T-helper 1 cell treated with Interleukin-12 subunit alpha and Interleukin-12 subunit beta and Interleukin-4 antibody, amounts not matched to agents 30 μg/mL and 1 μg/mL, for 36 hours (primary cell): Measurements from ENCODE around the gene EFCAB14.
"Not testable (repeated sequence)": the region's sequence is repeated elsewhere in the genome, so short reads cannot be mapped to it uniquely, and the experiment has no call there.

Experiments
- H3K27ac Mint-ChIP-seq: one replicate; pipeline ENCODE4 v1.8.0; 2021; ENCODE audit warnings: mild to moderate bottlenecking, mixed read lengths
- H3K27me3 Mint-ChIP-seq: one replicate; pipeline ENCODE4 v1.8.0; 2021; ENCODE audit warnings: low read depth, mixed read lengths
- H3K36me3 Mint-ChIP-seq: one replicate; pipeline ENCODE4 v1.8.0; 2021; ENCODE audit warnings: low read depth, mixed read lengths
- H3K4me1 Mint-ChIP-seq: one replicate; pipeline ENCODE4 v1.8.0; 2021; ENCODE audit warnings: low read depth, mixed read lengths
- H3K4me3 Mint-ChIP-seq: one replicate; pipeline ENCODE4 v1.8.0; 2021; ENCODE audit warnings: mild to moderate bottlenecking, moderate library complexity, mixed read lengths
- H3K9me3 Mint-ChIP-seq: one replicate; pipeline ENCODE4 v1.8.0; 2021; ENCODE audit warnings: mixed read lengths

Gene EFCAB14

DNA sequence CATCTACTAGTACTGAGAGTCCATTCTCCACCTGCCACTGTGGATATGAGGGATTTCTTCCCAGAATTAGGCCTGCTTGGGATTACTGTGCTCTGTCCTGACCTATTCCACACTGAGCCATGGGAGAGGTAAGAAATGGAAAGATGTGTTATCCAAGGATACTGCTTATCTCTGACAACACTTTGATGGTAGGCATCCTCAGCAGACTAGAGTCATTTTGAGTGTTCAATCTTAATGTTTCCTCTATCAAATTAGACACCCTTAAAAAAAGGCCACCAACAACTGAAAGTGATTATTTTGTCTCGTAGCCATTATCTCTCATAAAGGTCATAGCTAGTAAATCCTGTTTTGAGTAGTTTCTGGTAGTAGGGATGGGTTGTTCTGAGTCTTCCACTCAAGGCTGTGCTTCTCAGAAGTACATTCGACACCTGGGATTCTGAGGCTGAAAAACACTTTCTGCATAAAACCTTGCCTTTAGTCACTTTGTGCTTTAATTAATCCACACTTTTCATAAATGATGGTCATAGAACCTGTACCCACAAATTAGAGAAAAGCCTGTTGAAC, 59.5 kb downstream of the EFCAB14 start:
- Mint-ChIP-seq H3K4me3 (no peak overlapping the region), H3K9me3 (peaks cover 6% of the 10 kb centered on the region), H3K36me3 (peaks cover 31% of the 10 kb centered on the region), H3K27me3 (no peaks in the 10 kb centered on the region), H3K4me1 (peaks cover 12% of the 10 kb centered on the region), H3K27ac (no peak overlapping the region)

DNA sequence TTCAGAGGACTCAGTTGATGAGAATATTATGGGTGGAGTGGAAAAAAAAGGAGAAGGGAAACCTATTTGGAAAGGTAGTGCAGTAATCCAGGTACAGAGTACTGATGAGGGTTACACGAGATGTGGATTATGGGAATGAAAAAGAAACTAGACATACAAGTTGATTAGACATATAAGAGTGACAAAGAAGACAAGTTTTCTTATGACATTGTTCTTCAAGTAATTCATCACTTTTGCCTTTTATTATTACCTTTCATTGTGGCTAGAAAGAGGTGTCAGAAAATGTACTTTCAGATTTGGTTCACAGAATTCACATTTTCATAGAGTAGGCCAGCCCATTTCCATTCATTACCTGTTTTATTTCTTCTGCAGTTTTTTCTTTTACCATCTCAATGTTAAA, 61.1 kb downstream of the EFCAB14 start:
- Mint-ChIP-seq H3K27ac (no peak overlapping the region), H3K27me3 (no peaks in the 10 kb centered on the region), H3K9me3 (peaks cover 6% of the 10 kb centered on the region), H3K36me3 (peaks cover 37% of the 10 kb centered on the region), H3K4me3 (no peak overlapping the region), H3K4me1 (peaks cover 19% of the 10 kb centered on the region)

DNA sequence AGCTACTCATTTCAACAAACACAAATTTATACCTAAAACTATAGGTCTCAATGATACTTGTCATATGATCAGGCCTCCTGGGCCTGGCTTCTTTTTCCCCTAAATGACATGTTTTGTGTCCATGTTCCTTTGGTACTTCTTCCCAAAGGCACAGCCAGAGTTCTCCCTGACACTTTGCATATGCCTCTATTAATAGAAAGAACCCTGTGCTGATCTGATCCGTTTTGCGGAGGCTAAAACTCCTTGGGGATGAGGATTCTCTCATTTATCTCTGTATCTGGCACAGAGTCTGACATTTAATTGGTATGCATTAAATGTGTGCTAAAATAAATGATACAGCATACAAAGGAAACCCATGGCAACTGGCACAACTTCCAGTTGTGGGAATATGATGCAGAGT, 62.3 kb downstream of the EFCAB14 start:
- peaks cover 44% of the 10 kb centered on the region for H3K36me3 Mint-ChIP-seq

DNA sequence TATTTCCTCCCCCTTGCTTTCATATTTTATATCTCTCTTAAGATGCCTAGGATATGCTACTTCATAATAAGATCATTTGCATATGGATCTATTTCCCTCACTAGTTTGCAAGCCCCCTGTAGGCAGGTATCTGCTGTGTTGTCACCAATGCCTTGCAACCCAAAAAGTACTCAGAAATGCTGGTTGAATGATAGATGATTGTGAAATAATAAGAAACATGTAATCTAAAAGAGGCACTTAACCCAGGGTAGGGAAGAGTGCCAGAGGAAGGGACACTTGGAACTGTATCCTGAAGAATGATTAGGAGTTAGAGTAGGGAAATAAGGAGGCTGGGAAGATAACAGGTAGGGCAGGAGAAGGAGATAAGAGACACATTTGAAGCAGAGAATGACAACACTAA, 63.1 kb downstream of the EFCAB14 start:
- Mint-ChIP-seq H3K4me3 (no peak overlapping the region), H3K36me3 (peaks cover 44% of the 10 kb centered on the region), H3K4me1 (peaks cover 19% of the 10 kb centered on the region), H3K27ac (no peak overlapping the region), H3K27me3 (no peaks in the 10 kb centered on the region), H3K9me3 (peaks cover 6% of the 10 kb centered on the region)

More for the DNA sequence above, 62.3 kb downstream of the EFCAB14 start:
- H3K9me3 Mint-ChIP-seq, result peaks cover 6% of the 10 kb centered on the region
- H3K27ac Mint-ChIP-seq, result no peak overlapping the region
- no peaks in the 10 kb centered on the region for H3K27me3 Mint-ChIP-seq
- peaks cover 19% of the 10 kb centered on the region for H3K4me1 Mint-ChIP-seq
- H3K4me3 Mint-ChIP-seq, result no peak overlapping the region

- peaks cover 12% of the 10 kb centered on the region for H3K4me1 Mint-ChIP-seq
- not testable (repeated sequence) for H3K27me3 Mint-ChIP-seq, H3K27ac Mint-ChIP-seq, H3K4me3 Mint-ChIP-seq
- H3K36me3 Mint-ChIP-seq, result peaks cover 54% of the 10 kb centered on the region
- peaks cover 16% of the 10 kb centered on the region for H3K9me3 Mint-ChIP-seq
These were observed 64.2 kb downstream of the EFCAB14 start for GRCh38 chr1:46654698-46655097.

DNA sequence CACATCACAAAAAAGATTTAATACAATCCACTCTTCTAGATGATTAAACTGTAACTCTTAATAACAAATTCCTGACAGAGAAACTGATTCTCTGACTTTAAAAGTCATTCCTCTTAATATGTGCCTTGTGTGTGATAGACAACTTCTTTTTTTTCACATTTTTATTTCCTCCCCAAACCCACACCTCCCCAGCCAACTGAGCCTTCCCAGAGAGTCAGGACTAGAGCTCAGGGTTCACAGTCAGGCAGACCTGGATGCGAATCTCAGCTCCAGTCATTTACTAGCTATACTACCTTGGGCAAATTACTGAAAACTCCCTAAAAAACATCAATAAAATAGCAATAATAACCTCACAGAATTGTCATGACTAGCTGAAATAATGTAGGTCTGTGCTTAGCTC, 64.9 kb downstream of the EFCAB14 start:
- H3K4me1 Mint-ChIP-seq, result peaks cover 11% of the 10 kb centered on the region
- no peak overlapping the region for H3K4me3 Mint-ChIP-seq
- H3K27ac Mint-ChIP-seq, result no peak overlapping the region
- peaks cover 17% of the 10 kb centered on the region for H3K9me3 Mint-ChIP-seq
- H3K27me3 Mint-ChIP-seq, result no peaks in the 10 kb centered on the region
- H3K36me3 Mint-ChIP-seq, result peaks cover 57% of the 10 kb centered on the region

GRCh38 chr1:46653405-46653958, 65.4 kb downstream of the EFCAB14 start:
- H3K9me3 Mint-ChIP-seq, result peaks cover 17% of the 10 kb centered on the region

GRCh38 chr1:46652321-46653100, 66.4 kb downstream of the EFCAB14 start:
- Mint-ChIP-seq H3K36me3 (peaks cover 57% of the 10 kb centered on the region), H3K27me3 (no peaks in the 10 kb centered on the region), H3K4me1 (peaks cover 7% of the 10 kb centered on the region), H3K9me3 (peaks cover 18% of the 10 kb centered on the region), H3K4me3 (no peak overlapping the region), H3K27ac (no peak overlapping the region)

More at GRCh38 chr1:46653405-46653958, 65.4 kb downstream of the EFCAB14 start:
- Mint-ChIP-seq H3K27me3 (no peaks in the 10 kb centered on the region), H3K36me3 (peaks cover 57% of the 10 kb centered on the region), H3K4me3 (no peak overlapping the region), H3K27ac (no peak overlapping the region), H3K4me1 (peaks cover 11% of the 10 kb centered on the region)

DNA sequence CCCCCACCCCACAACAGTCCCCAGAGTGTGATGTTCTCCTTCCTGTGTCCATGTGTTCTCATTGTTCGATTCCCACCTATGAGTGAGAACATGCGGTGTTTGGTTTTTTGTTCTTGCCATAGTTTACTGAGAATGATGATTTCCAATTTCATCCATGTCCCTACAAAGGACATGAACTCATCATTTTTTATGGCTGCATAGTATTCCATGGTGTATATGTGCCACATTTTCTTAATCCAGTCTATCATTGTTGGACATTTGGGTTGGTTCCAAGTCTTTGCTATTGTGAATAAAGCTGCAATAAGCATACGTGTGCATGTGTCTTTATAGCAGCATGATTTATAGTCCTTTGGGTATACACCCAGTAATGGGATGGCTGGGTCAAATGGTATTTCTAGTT, 67.8 kb downstream of the EFCAB14 start:
- peaks cover 22% of the 10 kb centered on the region for H3K9me3 Mint-ChIP-seq
- not testable (repeated sequence) for H3K4me1 Mint-ChIP-seq, H3K27ac Mint-ChIP-seq, H3K4me3 Mint-ChIP-seq, H3K27me3 Mint-ChIP-seq
- H3K36me3 Mint-ChIP-seq, result peaks cover 62% of the 10 kb centered on the region

DNA sequence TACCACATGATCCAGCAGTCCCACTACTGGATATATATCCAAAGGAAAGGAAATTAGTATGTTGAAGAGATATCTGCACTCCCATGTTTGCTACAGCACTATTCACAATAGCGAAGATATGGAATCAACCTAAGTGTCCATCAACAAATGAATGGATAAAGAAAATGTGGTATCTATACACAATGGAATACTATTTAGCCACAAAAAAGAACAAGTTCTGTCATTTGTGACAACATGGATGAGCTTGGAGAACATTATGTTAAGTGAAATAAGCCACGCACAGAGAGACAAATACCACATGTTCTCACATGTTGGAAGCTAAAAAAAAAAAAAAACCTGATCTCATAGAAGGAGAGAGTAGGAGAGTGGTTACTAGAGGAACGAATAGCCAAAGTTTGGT, 68.4 kb downstream of the EFCAB14 start:
- Mint-ChIP-seq H3K27ac (no peak overlapping the region), H3K4me1 (peaks cover 9% of the 10 kb centered on the region), H3K9me3 (peaks cover 22% of the 10 kb centered on the region), H3K4me3 (no peak overlapping the region), H3K27me3 (no peaks in the 10 kb centered on the region), H3K36me3 (peaks cover 57% of the 10 kb centered on the region)

GRCh38 chr1:46649764-46650163, 69.2 kb downstream of the EFCAB14 start:
- peaks cover 52% of the 10 kb centered on the region for H3K36me3 Mint-ChIP-seq
- no peak overlapping the region for H3K4me3 Mint-ChIP-seq
- peaks cover 9% of the 10 kb centered on the region for H3K4me1 Mint-ChIP-seq
- no peaks in the 10 kb centered on the region for H3K27me3 Mint-ChIP-seq
- H3K27ac Mint-ChIP-seq, result no peak overlapping the region
- H3K9me3 Mint-ChIP-seq, result peaks cover 18% of the 10 kb centered on the region

DNA sequence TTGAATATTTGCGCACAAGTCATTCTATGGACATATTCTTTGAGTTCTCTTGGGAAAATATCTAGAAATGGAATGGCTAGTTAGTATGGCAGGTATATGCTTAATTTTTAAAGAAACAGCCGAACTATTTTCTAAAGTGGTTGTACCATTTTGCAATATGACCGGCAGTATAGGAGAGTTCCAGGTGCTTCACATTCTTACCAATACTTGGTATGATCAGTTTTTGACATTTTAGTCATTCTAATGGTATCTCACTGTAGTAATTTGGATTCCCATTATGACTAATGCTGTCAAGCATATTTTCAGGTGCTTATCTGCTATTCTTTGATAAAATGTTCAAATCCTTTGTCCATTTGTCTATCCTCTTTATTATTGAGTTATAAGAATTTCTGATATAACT, 71.3 kb downstream of the EFCAB14 start:
- Mint-ChIP-seq H3K27ac (no peak overlapping the region), H3K27me3 (no peaks in the 10 kb centered on the region), H3K4me1 (peaks cover 2% of the 10 kb centered on the region), H3K9me3 (peaks cover 16% of the 10 kb centered on the region), H3K36me3 (peaks cover 42% of the 10 kb centered on the region), H3K4me3 (no peak overlapping the region)

- Mint-ChIP-seq H3K4me1 (peaks cover 2% of the 10 kb centered on the region), H3K4me3 (no peak overlapping the region), H3K9me3 (peaks cover 16% of the 10 kb centered on the region), H3K27me3 (no peaks in the 10 kb centered on the region), H3K27ac (no peak overlapping the region), H3K36me3 (peaks cover 42% of the 10 kb centered on the region)
These were observed 72.1 kb downstream of the EFCAB14 start for GRCh38 chr1:46646844-46647243.

- Mint-ChIP-seq H3K36me3 (peaks cover 46% of the 10 kb centered on the region), H3K27me3 (no peaks in the 10 kb centered on the region), H3K4me3 (no peak overlapping the region), H3K9me3 (peaks cover 16% of the 10 kb centered on the region), H3K4me1 (peaks cover 2% of the 10 kb centered on the region), H3K27ac (no peak overlapping the region)
These were observed 72.6 kb downstream of the EFCAB14 start for GRCh38 chr1:46646331-46646730.

GRCh38 chr1:46645815-46646214, 73.1 kb downstream of the EFCAB14 start:
- Mint-ChIP-seq H3K36me3 (peaks cover 46% of the 10 kb centered on the region), H3K27me3 (no peaks in the 10 kb centered on the region), H3K9me3 (peaks cover 15% of the 10 kb centered on the region), H3K4me1 (peaks cover 2% of the 10 kb centered on the region), H3K27ac (no peak overlapping the region), H3K4me3 (no peak overlapping the region)
